ENCODE measurements around the gene MOSMO. TPM values are rescaled to one million over a fixed set of nuclear protein-coding genes. Genes with fewer than 3 reads are reported as not detected.

The MOSMO gene
- total and polyA plus RNA-seq, 2 of the 4 experiments (the other 2 are of a cell fraction), result 10.5 to 16.0 TPM

DNA sequence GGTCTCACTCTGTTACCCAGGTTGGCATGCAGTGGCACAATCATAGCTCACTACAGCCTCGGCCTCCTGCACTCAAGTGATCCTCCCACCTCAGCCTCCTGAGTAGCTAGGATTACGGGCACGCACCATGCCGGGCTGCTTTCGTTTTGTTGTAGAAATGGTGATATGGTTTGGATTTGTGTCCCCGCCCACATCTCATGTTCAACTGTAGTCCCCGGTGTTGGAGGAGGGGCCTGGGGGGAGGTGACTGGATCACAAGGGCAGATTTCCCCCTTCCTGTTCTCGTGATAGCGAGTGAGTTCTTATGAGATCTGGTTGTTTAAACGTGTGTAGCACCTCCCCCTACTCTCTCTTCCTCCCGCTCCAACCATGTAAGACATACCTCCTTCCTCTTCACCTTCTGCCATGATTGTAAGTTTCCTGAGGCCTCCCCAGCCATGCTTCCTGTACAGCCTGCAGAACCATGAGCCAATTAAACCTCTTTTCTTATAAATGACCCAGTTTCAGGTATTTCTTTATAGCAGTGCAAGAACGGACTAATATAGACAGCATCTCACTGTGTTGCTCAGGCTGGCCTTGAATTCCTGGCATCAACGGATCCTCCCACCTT is 12.9 kb upstream of the MOSMO start:
- DNase-seq (no peak), ATAC-seq (ENCODE audit: low read depth) (no peak)
- H4K20me1 ChIP-seq (ENCODE audit: insufficient read depth, low read length), result no peaks in the 10 kb centered on the region
- H2BK20ac ChIP-seq (ENCODE audit: low read depth, low read length), result no peak overlapping the region
- H3K4me2 ChIP-seq (ENCODE audit: low read depth, low read length), result no peak overlapping the region
- no peak overlapping the region for H4K8ac ChIP-seq (ENCODE audit: low read depth in 2 of 2, low read length in 2 of 2)
- no peak overlapping the region for H2BK120ac ChIP-seq (ENCODE audit: low read depth, low read length)
- intact Hi-C loops (cut with micrococcal nuclease), result no loop called here
- no peak overlapping the region for H3K4ac ChIP-seq (ENCODE audit: low read depth, low read length)
- POLR2A ChIA-PET (ENCODE audit: unreplicated experiment), result no interaction called here
- H3K4me3 ChIP-seq (ENCODE audit: insufficient read depth, low read depth, low read length), result no peak overlapping the region
- H3K9me1 ChIP-seq (ENCODE audit: insufficient read depth, low read length), result no peaks in the 10 kb centered on the region
- BruUV-seq (replicated peaks), result no TSS peak
- dilution Hi-C loops (cut with HindIII; ENCODE audit: low sequenced_read_pairs, unreplicated experiment), result no loop called here
- 67% methylated on average over 1 of the region's 13 CpGs; no CpG with 5 or more reads in 1 of the 2 experiments for WGBS, 2 experiments (ENCODE audit: extremely low coverage in 2 of 2, insufficient read length in 1 of 2)
- no peak overlapping the region for H2BK5ac ChIP-seq (ENCODE audit: low read depth, low read length, poor library complexity, severe bottlenecking)
- H3K56ac ChIP-seq (ENCODE audit: extremely low read depth, insufficient read depth, low read length), result no peak overlapping the region
- H3K36me3 ChIP-seq (ENCODE audit: control insufficient read depth, insufficient read depth, low read length), result no peaks in the 10 kb centered on the region
- no peak overlapping the region for H2AK5ac ChIP-seq (ENCODE audit: low read depth, low read length)
- no peaks in the 10 kb centered on the region for H3K9me3 ChIP-seq (ENCODE audit: control insufficient read depth, insufficient read depth, low read length)
- no peak overlapping the region for H3K14ac ChIP-seq (replicated peaks; ENCODE audit: low read depth, low read length)
- no peak overlapping the region for H2BK15ac ChIP-seq (ENCODE audit: low read depth, low read length)
- no peak overlapping the region for H2AK9ac ChIP-seq (replicated peaks; ENCODE audit: low read depth, low read length, poor library complexity)
- in situ Hi-C loops (cut with MboI; ENCODE audit: low sequenced_read_pairs), result loop anchor here (5.0 kb wide), 2 partner anchors 102 to 187 kb away; no protein-coding TSS in a partner anchor
- no peak overlapping the region for H4K5ac ChIP-seq (ENCODE audit: low read depth, low read length)
- H3K9ac ChIP-seq (ENCODE audit: low read depth, low read length), result no peak overlapping the region
- no peak overlapping the region for H4K91ac ChIP-seq (ENCODE audit: insufficient read depth, low read depth, low read length)
- TF ChIP-seq RAD21 (IDR thresholded peaks at IDR 0.05; ENCODE audit: low read length), result no peak
- TF ChIP-seq CEBPB (IDR thresholded peaks at IDR 0.05; ENCODE audit: low read depth, low read length), result no peak
- TF ChIP-seq POLR2A (IDR thresholded peaks at IDR 0.05; ENCODE audit: low read depth, low read length), result no peak
- TF ChIP-seq BHLHE40 (IDR thresholded peaks at IDR 0.05; ENCODE audit: low read depth, low read length), result no peak
- no peak for TF ChIP-seq RFX5 (IDR thresholded peaks at IDR 0.05; ENCODE audit: low read depth, low read length)
- no peak for TF ChIP-seq RCOR1 (IDR thresholded peaks at IDR 0.05; ENCODE audit: insufficient replicate concordance, low read length)
- no peak for TF ChIP-seq SMC3 (IDR thresholded peaks at IDR 0.05; ENCODE audit: low read depth, low read length)
- no peak for TF ChIP-seq MXI1 (IDR thresholded peaks at IDR 0.05; ENCODE audit: borderline replicate concordance, low read depth, low read length)
- no peak for TF ChIP-seq CTCF (conservative IDR thresholded peaks at IDR 0.05; ENCODE audit: low read depth, low read length)
- TF ChIP-seq, protein P1, sequence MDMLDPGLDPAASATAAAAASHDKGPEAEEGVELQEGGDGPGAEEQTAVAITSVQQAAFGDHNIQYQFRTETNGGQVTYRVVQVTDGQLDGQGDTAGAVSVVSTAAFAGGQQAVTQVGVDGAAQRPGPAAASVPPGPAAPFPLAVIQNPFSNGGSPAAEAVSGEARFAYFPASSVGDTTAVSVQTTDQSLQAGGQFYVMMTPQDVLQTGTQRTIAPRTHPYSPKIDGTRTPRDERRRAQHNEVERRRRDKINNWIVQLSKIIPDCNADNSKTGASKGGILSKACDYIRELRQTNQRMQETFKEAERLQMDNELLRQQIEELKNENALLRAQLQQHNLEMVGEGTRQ (IDR thresholded peaks at IDR 0.05; ENCODE audit: low read depth, low read length), result no peak
- H3K23ac ChIP-seq (ENCODE audit: low read depth, low read length), result no peak overlapping the region
- CTCF ChIA-PET, result interaction anchor here (1.3 to 1.4 kb wide), 2 partner anchors 83 to 193 kb away, joined by 3 to 5 read pairs; no protein-coding TSS in a partner anchor
- no peaks in the 10 kb centered on the region for H3K27me3 ChIP-seq (ENCODE audit: control insufficient read depth, insufficient read depth, low read length)
- no peak overlapping the region for H3K27ac ChIP-seq (ENCODE audit: insufficient read depth, low read length)
- H3K4me1 ChIP-seq (ENCODE audit: control insufficient read depth, insufficient read depth, low read length), result no peaks in the 10 kb centered on the region
- H2AFZ ChIP-seq (replicated peaks; ENCODE audit: low read length, poor library complexity), result no peak overlapping the region
- no peaks in the 10 kb centered on the region for H3K79me1 ChIP-seq (ENCODE audit: low read depth in 1 of 2, low read length in 2 of 2)
- H3K18ac ChIP-seq (ENCODE audit: low read depth, low read length), result no peak overlapping the region
